NCI-H1694 treated with DMSO at 0.1 percent for 48 hours (cell line): ENCODE results near the gene USP6.
"Not testable (repeated sequence)": the region's sequence is repeated elsewhere in the genome, so short reads cannot be mapped to it uniquely, and the experiment has no call there.

Experiments
- DNase-seq: peaks from one replicate; lab custom pipeline; 2025; lab: John Stamatoyannopoulos, UW

Gene USP6

GRCh38 chr17:5115673-5116651 lies at the start of gene USP6:
TSS of gene USP6 (plus strand) at chr17:5116032. CDS start at chr17:5130368, 14,336 bp downstream.
- DNase-seq, result no peak

GRCh38 chr17:5068236-5068635 lies 47.6 kb upstream of the USP6 start:
- DNase-seq, result no peak

GRCh38 chr17:5069724-5070123 lies 46.1 kb upstream of the USP6 start:
- DNase-seq, result no peak

- not testable (repeated sequence) for DNase-seq
Observed at GRCh38 chr17:5075472-5075871, 40.4 kb upstream of the USP6 start.

GRCh38 chr17:5077275-5077674 lies 38.6 kb upstream of the USP6 start:
- DNase-seq, result not testable (repeated sequence)

- no peak for DNase-seq
Observed at GRCh38 chr17:5077781-5078105, 38.1 kb upstream of the USP6 start.

GRCh38 chr17:5078106-5079028 lies 37.5 kb upstream of the USP6 start, which contains the start of gene ZFP3:
TSS of gene ZFP3 (plus strand) at chr17:5078467. CDS start at chr17:5091505, 13,038 bp downstream.
- DNase-seq, result peak; percentile 71

GRCh38 chr17:5080591-5080990 lies 35.2 kb upstream of the USP6 start:
- DNase-seq, result no peak

- DNase-seq, result no peak
Observed at GRCh38 chr17:5092218-5093010, 23.4 kb upstream of the USP6 start.

- DNase-seq, result no peak
Observed at GRCh38 chr17:5096731-5097100, 19.1 kb upstream of the USP6 start.

GRCh38 chr17:5097101-5097834 lies 18.6 kb upstream of the USP6 start:
- peak; percentile 31 for DNase-seq

GRCh38 chr17:5099271-5099670 lies 16.6 kb upstream of the USP6 start:
- no peak for DNase-seq

GRCh38 chr17:5100832-5101231 lies 15.0 kb upstream of the USP6 start:
- DNase-seq, result no peak

- no peak for DNase-seq
Observed at GRCh38 chr17:5110816-5111215, 5.0 kb upstream of the USP6 start.

- DNase-seq, result peak; percentile 69
Observed at GRCh38 chr17:5111402-5112204, 4.2 kb upstream of the USP6 start, which contains the start of gene ZNF232. TSS of gene ZNF232 (minus strand) at chr17:5111878. CDS start at chr17:5111822, 56 bp downstream.

GRCh38 chr17:5118219-5118618 lies 2.4 kb downstream of the USP6 start:
- DNase-seq, result no peak

- DNase-seq, result no peak
Observed at GRCh38 chr17:5120036-5120435, 4.2 kb downstream of the USP6 start.

- DNase-seq, result not testable (repeated sequence)
Observed at GRCh38 chr17:5120436-5121185, 4.8 kb downstream of the USP6 start.

- DNase-seq, result no peak
Observed at GRCh38 chr17:5121186-5121841, 5.5 kb downstream of the USP6 start.
